ENCODE measurements around the gene USP54.
"Not testable (repeated sequence)": the region's sequence is repeated elsewhere in the genome, so short reads cannot be mapped to it uniquely, and the experiment has no call there.

DNA sequence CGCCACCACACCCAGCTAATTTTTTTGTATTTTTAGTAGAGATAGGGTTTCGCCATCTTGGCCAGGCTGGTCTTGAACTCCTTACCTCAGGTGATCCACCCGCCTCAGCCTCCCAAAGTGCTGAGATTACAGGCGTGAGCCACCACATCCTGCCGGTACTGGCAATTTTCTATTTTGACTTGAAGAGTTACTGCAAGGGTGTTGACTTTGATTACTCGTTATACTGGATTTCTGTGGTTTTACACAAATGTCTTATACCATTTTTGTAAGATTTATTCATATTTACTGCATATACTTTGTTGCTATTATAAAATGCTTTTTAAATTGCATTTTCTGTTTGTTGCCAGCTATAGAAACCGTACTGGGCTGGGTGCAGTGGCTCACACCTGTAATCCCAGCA is 24.1 kb downstream of the USP54 start:
- not testable (repeated sequence) for TF ChIP-seq HIVEP1 (CRISPR knock-in tag; IDR thresholded peaks at IDR 0.05); JUN (CRISPR knock-in tag; IDR thresholded peaks at IDR 0.05); ZNF792 (CRISPR knock-in tag; IDR thresholded peaks at IDR 0.05); ZNF546 (CRISPR knock-in tag; conservative IDR thresholded peaks at IDR 0.05)
- TF ChIP-seq, protein P1, sequence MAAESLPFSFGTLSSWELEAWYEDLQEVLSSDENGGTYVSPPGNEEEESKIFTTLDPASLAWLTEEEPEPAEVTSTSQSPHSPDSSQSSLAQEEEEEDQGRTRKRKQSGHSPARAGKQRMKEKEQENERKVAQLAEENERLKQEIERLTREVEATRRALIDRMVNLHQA (CRISPR knock-in tag; IDR thresholded peaks at IDR 0.05): not testable (repeated sequence)
